Activated naive CD8-positive, alpha-beta T cell treated with anti-CD3 and anti-CD28 coated beads, Interleukin-2, amount 50 U/mL, for 24 hours (primary cell): Measurements from ENCODE around the gene ARMS2.

Experiments used
- ATAC-seq: fragments of 150-1000 bp; cut with Tn5 transposase; one replicate; pipeline ENCODE4 v1.10.0; 2021
- DNase-seq: peaks from one replicate; pipeline ENCODE4 v3.0.0; 2021
- H3K27ac Mint-ChIP-seq: one replicate; pipeline ENCODE4 v1.8.0; 2021; ENCODE audit warnings: mild to moderate bottlenecking, mixed read lengths
- H3K27me3 Mint-ChIP-seq: one replicate; pipeline ENCODE4 v1.8.0; 2021; ENCODE audit warnings: mixed read lengths
- H3K36me3 Mint-ChIP-seq: one replicate; pipeline ENCODE4 v1.8.0; 2021; ENCODE audit warnings: low read depth, mixed read lengths
- H3K4me1 Mint-ChIP-seq: one replicate; pipeline ENCODE4 v1.8.0; 2021; ENCODE audit warnings: mixed read lengths
- H3K4me3 Mint-ChIP-seq: one replicate; pipeline ENCODE4 v1.8.0; 2021; ENCODE audit warnings: mild to moderate bottlenecking, moderate library complexity, mixed read lengths
- H3K9me3 Mint-ChIP-seq: one replicate; pipeline ENCODE4 v1.8.0; 2021; ENCODE audit warnings: mixed read lengths

The ARMS2 gene

DNA sequence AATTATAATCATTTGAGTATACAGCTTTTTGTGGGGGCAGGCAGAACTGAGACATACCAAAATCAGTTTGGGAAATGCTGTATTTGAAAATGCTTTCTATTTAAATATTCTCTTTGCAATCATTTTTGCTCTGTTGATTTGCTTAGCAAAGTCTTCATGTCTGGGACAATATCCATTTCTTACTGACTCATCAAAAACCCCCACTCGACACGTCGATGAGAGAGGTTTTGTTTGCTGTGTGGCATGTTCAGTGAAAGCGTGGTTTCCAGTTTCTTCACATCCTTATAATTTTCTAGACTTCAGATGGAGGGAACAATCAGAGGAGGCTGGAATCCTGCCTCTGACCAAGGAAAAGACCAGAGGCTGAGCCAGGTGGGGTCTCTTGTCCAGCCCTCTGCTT, 35.8 kb downstream of the ARMS2 start:
- H3K4me3 Mint-ChIP-seq: no peak overlapping the region
- ATAC-seq (no peak), DNase-seq (no peak)
- H3K9me3 Mint-ChIP-seq: no peaks in the 10 kb centered on the region
- no peaks in the 10 kb centered on the region for H3K36me3 Mint-ChIP-seq
- H3K4me1 Mint-ChIP-seq: peaks cover 15% of the 10 kb centered on the region
- H3K27me3 Mint-ChIP-seq: no peaks in the 10 kb centered on the region
- no peak overlapping the region for H3K27ac Mint-ChIP-seq

- H3K36me3 Mint-ChIP-seq: no peaks in the 10 kb centered on the region
- no peaks in the 10 kb centered on the region for H3K27me3 Mint-ChIP-seq
- H3K4me3 Mint-ChIP-seq: no peak overlapping the region
- DNase-seq: peak; percentile 35
- peaks cover 20% of the 10 kb centered on the region for H3K4me1 Mint-ChIP-seq
- H3K9me3 Mint-ChIP-seq: no peaks in the 10 kb centered on the region
- ATAC-seq: peak; percentile 84
- no peak overlapping the region for H3K27ac Mint-ChIP-seq
These were observed 36.6 kb downstream of the ARMS2 start for GRCh38 chr10:122490786-122491680.

DNA sequence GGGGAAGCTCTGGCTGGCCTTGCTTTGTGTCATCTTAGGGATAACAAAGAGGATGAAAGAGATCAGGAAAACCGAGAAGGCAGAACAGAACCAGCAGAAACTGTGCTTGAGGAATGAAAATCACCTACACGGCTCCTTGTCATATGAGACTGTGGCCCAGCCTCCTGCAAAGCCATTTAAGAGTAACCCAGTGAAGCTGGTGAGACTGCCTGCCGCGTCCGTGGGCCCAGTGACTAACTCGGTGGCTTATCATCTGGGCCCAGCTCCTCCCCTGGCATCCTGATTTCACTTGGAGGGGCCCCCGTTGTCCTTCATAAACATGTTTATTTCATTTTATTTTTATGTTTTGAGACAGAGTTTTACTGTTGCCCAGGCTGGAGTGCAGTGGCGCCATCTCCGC, 37.6 kb downstream of the ARMS2 start:
- Mint-ChIP-seq H3K4me3 (no peak overlapping the region), H3K9me3 (no peaks in the 10 kb centered on the region), H3K36me3 (no peaks in the 10 kb centered on the region), H3K4me1 (peaks cover 29% of the 10 kb centered on the region), H3K27ac (no peak overlapping the region), H3K27me3 (no peaks in the 10 kb centered on the region)
- no peak for DNase-seq
- ATAC-seq: peak; percentile 34

- no peaks in the 10 kb centered on the region for H3K36me3 Mint-ChIP-seq
- H3K4me1 Mint-ChIP-seq: peaks cover 29% of the 10 kb centered on the region
- H3K4me3 Mint-ChIP-seq: no peak overlapping the region
- ATAC-seq: no peak
- no peaks in the 10 kb centered on the region for H3K9me3 Mint-ChIP-seq
- DNase-seq: no peak
- H3K27ac Mint-ChIP-seq: no peak overlapping the region
- no peaks in the 10 kb centered on the region for H3K27me3 Mint-ChIP-seq
These were observed 38.6 kb downstream of the ARMS2 start for GRCh38 chr10:122492999-122493481.

- Mint-ChIP-seq H3K4me1 (peaks cover 29% of the 10 kb centered on the region), H3K9me3 (no peaks in the 10 kb centered on the region), H3K36me3 (no peaks in the 10 kb centered on the region), H3K4me3 (no peak overlapping the region), H3K27ac (no peak overlapping the region), H3K27me3 (no peaks in the 10 kb centered on the region)
- ATAC-seq: no peak
- DNase-seq: no peak
These were observed 39.3 kb downstream of the ARMS2 start for GRCh38 chr10:122493761-122494160.

GRCh38 chr10:122494173-122494820, 39.8 kb downstream of the ARMS2 start:
- Mint-ChIP-seq H3K4me1 (peaks cover 29% of the 10 kb centered on the region), H3K9me3 (no peaks in the 10 kb centered on the region), H3K4me3 (no peak overlapping the region), H3K36me3 (no peaks in the 10 kb centered on the region), H3K27me3 (no peaks in the 10 kb centered on the region), H3K27ac (no peak overlapping the region)
- no peak for DNase-seq
- no peak for ATAC-seq

DNA sequence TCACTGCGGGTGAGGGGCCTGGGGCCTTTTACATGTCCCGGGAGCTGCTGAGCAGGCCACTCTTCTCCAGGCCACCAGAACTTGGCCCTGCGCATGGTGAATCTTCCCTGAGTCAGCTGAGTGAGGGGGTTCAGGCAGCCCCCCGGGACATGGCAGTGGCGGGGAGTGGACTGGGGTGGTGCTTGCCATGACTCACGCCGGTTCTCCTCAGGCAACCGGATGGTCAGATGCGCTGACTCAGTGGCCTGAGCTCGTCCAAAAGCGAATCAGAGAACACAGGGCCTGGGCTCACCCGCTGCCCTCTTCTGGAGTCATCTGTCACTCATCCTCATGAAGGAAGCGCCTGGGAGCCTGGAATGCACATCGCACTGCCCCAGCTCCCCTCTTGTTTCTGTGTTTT, 40.4 kb downstream of the ARMS2 start:
- DNase-seq (no peak), ATAC-seq (no peak)
- H3K27ac Mint-ChIP-seq: no peak overlapping the region
- no peaks in the 10 kb centered on the region for H3K36me3 Mint-ChIP-seq
- no peaks in the 10 kb centered on the region for H3K9me3 Mint-ChIP-seq
- H3K27me3 Mint-ChIP-seq: no peaks in the 10 kb centered on the region
- H3K4me1 Mint-ChIP-seq: peaks cover 29% of the 10 kb centered on the region
- no peak overlapping the region for H3K4me3 Mint-ChIP-seq

GRCh38 chr10:122495406-122496340, 41.2 kb downstream of the ARMS2 start:
- H3K27ac Mint-ChIP-seq: no peak overlapping the region
- no peak overlapping the region for H3K4me3 Mint-ChIP-seq
- no peaks in the 10 kb centered on the region for H3K27me3 Mint-ChIP-seq
- H3K36me3 Mint-ChIP-seq: no peaks in the 10 kb centered on the region
- ATAC-seq (no peak), DNase-seq (no peak)
- H3K9me3 Mint-ChIP-seq: no peaks in the 10 kb centered on the region
- H3K4me1 Mint-ChIP-seq: peaks cover 25% of the 10 kb centered on the region

DNA sequence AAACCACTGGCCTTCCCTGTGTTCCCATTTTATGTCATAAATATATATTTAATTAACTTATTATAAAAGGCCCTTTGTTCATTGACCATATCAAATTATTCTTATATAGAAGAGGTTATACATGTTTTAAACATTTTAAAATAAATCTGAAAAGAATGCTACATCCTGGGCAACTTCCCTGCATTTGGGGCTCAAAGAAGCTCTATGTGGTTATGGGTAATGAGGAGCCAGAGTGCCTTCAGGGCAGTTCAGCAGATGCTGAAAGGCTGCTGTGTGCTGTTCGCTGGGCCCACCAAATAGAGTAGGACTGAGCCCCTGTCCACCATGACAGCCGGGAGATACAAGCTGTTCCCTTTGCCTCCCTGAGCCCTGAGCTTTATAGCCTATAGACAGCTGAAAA, 42.8 kb downstream of the ARMS2 start:
- DNase-seq: no peak
- Mint-ChIP-seq H3K4me1 (peaks cover 14% of the 10 kb centered on the region), H3K4me3 (no peak overlapping the region), H3K9me3 (no peaks in the 10 kb centered on the region), H3K27ac (no peak overlapping the region), H3K36me3 (no peaks in the 10 kb centered on the region), H3K27me3 (no peaks in the 10 kb centered on the region)
- ATAC-seq: no peak

- Mint-ChIP-seq H3K27me3 (no peaks in the 10 kb centered on the region), H3K4me1 (peaks cover 14% of the 10 kb centered on the region), H3K36me3 (no peaks in the 10 kb centered on the region), H3K27ac (no peak overlapping the region), H3K9me3 (no peaks in the 10 kb centered on the region), H3K4me3 (no peak overlapping the region)
- ATAC-seq: no peak
- DNase-seq: no peak
These were observed 44.1 kb downstream of the ARMS2 start for GRCh38 chr10:122498521-122498920.

GRCh38 chr10:122499012-122499411, 44.6 kb downstream of the ARMS2 start:
- H3K27ac Mint-ChIP-seq: no peak overlapping the region
- DNase-seq (no peak), ATAC-seq (no peak)
- no peaks in the 10 kb centered on the region for H3K9me3 Mint-ChIP-seq
- peaks cover 14% of the 10 kb centered on the region for H3K4me1 Mint-ChIP-seq
- H3K4me3 Mint-ChIP-seq: no peak overlapping the region
- no peaks in the 10 kb centered on the region for H3K27me3 Mint-ChIP-seq
- no peaks in the 10 kb centered on the region for H3K36me3 Mint-ChIP-seq

- no peak for DNase-seq
- H3K9me3 Mint-ChIP-seq: no peaks in the 10 kb centered on the region
- ATAC-seq: no peak
- no peak overlapping the region for H3K27ac Mint-ChIP-seq
- no peaks in the 10 kb centered on the region for H3K27me3 Mint-ChIP-seq
- no peak overlapping the region for H3K4me3 Mint-ChIP-seq
- H3K36me3 Mint-ChIP-seq: no peaks in the 10 kb centered on the region
- peaks cover 14% of the 10 kb centered on the region for H3K4me1 Mint-ChIP-seq
These were observed 45.1 kb downstream of the ARMS2 start for GRCh38 chr10:122499491-122499941.

GRCh38 chr10:122500194-122500593, 45.7 kb downstream of the ARMS2 start:
- Mint-ChIP-seq H3K36me3 (no peaks in the 10 kb centered on the region), H3K27ac (no peak overlapping the region), H3K4me3 (no peak overlapping the region), H3K4me1 (peaks cover 14% of the 10 kb centered on the region), H3K9me3 (no peaks in the 10 kb centered on the region), H3K27me3 (no peaks in the 10 kb centered on the region)
- ATAC-seq (no peak), DNase-seq (no peak)

DNA sequence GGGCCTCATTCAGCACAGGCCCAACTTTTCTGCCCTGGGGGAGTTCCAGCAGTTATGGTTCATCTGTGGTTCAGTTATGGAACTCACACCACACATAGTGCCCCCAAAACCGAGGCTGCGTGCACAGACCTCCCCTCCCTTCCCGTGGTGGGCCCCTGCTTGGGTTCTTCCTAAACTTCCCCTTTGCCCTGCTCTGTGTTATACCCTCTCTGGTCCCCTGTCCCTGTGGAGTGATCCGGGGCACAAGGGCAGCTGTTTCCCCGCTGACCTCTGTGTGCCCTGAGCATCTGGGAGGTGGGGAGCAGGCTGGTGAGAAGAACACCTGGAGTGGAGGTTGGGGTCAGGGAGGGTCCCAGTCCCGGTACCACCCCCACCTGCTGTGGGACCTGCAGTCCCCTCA, 46.3 kb downstream of the ARMS2 start:
- H3K27ac Mint-ChIP-seq: no peak overlapping the region
- no peak for ATAC-seq
- H3K27me3 Mint-ChIP-seq: no peaks in the 10 kb centered on the region
- no peaks in the 10 kb centered on the region for H3K36me3 Mint-ChIP-seq
- no peak overlapping the region for H3K4me3 Mint-ChIP-seq
- H3K9me3 Mint-ChIP-seq: no peaks in the 10 kb centered on the region
- DNase-seq: no peak
- peaks cover 12% of the 10 kb centered on the region for H3K4me1 Mint-ChIP-seq
